HG02678 (cell line): ENCODE measurements around the gene SCNN1A.

Experiments used
- ATAC-seq: cut with Tn5 transposase; IDR thresholded peaks from one replicate; pipeline ENCODE4 v1.9.1; 2021; ENCODE audit warnings: mild to moderate bottlenecking, moderate library complexity; ENCODE audit not compliant: unreplicated experiment

Gene SCNN1A

DNA sequence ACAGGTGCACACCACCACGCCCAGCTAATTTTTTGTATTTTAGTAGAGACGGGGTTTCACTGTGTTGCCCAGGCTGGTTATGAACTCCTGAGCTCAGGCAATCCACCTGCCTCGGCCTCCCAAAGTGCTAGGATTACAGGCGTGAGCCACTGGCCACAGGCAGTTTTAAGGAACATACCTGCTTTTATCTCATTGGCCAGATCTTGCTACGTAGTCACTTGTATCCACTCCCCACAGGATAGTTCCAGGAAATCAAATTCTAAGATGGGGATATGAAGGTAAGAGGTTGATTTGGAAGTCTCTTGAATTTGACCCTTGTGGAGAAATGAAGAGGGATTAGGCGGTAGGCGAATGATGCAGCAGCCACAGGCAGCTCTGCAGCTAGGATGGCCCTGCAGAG, 73.6 kb downstream of the SCNN1A start:
- ATAC-seq: no peak

DNA sequence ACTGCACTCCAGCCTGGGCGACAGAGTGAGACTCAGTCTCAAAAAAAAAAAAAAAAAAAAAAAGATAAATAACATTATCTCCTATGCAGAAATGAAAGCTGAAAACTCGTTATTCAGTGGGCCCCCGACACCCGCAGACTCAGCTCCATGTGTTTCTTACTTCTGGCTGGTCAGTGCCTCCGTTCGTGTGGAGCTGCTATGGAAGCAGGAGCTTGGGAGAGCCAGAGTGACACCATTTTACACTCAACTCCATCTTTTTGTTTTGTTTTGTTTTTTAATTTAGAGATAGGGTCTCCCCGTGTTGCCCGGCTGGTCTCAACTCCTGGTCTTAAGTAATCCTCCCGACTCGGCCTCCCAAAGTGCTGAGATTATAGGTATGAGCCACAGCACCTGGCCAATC, 78.2 kb downstream of the SCNN1A start:
- ATAC-seq: no peak
